Right lobe of liver (tissue), 6 donors: ENCODE measurements around the gene RAG2. TPM values are rescaled to one million over a fixed set of nuclear protein-coding genes. Genes with fewer than 3 reads are reported as not detected.
A peak's percentile ranks its signal among the peaks of the same experiment; 100 is the strongest.

Source experiments
- ATAC-seq, 4 donors: fragments of 200-7000 bp; cut with Tn5 transposase; one replicate each; pipeline ENCODE4 v1.9.1; 2020; ENCODE audit warnings: mild to moderate bottlenecking in 4 of 4, moderate library complexity in 4 of 4
- DNase-seq, 3 donors: peaks; one replicate each; pipeline ENCODE4 v3.0.0-alpha.2; 2020
- H3K27ac ChIP-seq, 3 donors: fragments of 200-600 bp; one replicate each; pipeline ENCODE4 v1.8.0; 2022
- H3K27me3 ChIP-seq, 2 donors: fragments of 200-600 bp; one replicate each; pipeline ENCODE4 v1.8.0; 2022
- H3K36me3 ChIP-seq, 4 donors: fragments of 200-600 bp; sonication (generic) in 1 of 4; one replicate each; pipeline versions ENCODE4 v1.5.1 to v1.8.0; 2017 to 2022; ENCODE audit warnings: control low read depth in 1 of 4
- H3K4me1 ChIP-seq, 4 donors: fragments of 200-600 bp; sonication (generic) in 1 of 4; one replicate each; pipeline versions ENCODE4 v1.5.1 to v1.8.0; 2017 to 2022; ENCODE audit warnings: control low read depth in 1 of 4
- H3K4me3 ChIP-seq, 3 donors: fragments of 200-600 bp; one replicate each; pipeline ENCODE4 v1.8.0; 2022
- H3K9me3 ChIP-seq, 4 donors: fragments of 200-600 bp; sonication (generic) in 1 of 4; one replicate each; pipeline versions ENCODE4 v1.5.1 to v1.8.0; 2017 to 2022; ENCODE audit warnings: control low read depth in 1 of 4
- CTCF ChIP-seq, 4 donors: fragments of 200-600 bp in 3 of 4; fragments of 450-650 bp in 1 of 4; IDR thresholded peaks; one replicate each; pipeline versions ENCODE4 v1.5.1 to v1.8.0; 2016 to 2022; ENCODE audit warnings: antibody characterized with exemption in 4 of 4, mild to moderate bottlenecking in 2 of 4
- POLR2A ChIP-seq: fragments of 450-650 bp; IDR thresholded peaks from one replicate; pipeline ENCODE4 v1.6.1; 2017; ENCODE audit warnings: antibody characterized with exemption, mild to moderate bottlenecking
- WGBS: methylation state at CpG from one replicate; pipeline ENCODE4 v1.1.6; 2018; ENCODE audit warnings: low coverage, low lambda C conversion rate; ENCODE audit not compliant: insufficient coverage; ENCODE audit errors: missing lambda C conversion rate; 5-methylcytosine and 5-hydroxymethylcytosine counted together
- intact Hi-C, 2 donors: fragments of 100-400 bp; cut with DNase I; formaldehyde crosslinking; loops; one replicate each; pipeline versions ENCODE4 v1.11.2 to v1.14.1; 2022
- total RNA-seq, 6 experiments: library from RNA; depleted of rRNA in 2 of 6; stranded (reverse); fragments of >200 nt in 2 of 6; fragmentation: NEBNext Ultra II Directional in 3 of 6; extraction: Animal tissue kit (Norgen Biotek cat#: 25700) in 3 of 6; gene quantifications; one replicate each; pipeline versions ENCODE4 v1.1.0 to v1.2.4, GENCODE V29; 2016 to 2023
- donor health status: DM: no; HTN: yes; CAD: no.
- donor health status: DM: no; HTN: no; CAD: no.
- donor health status: DM: no; HTN: no; CAD: no.
- donor health status: DM: no; HTN: yes; CAD: no.
- donor health status: DM: no; HTN: yes; CAD: no.

Gene RAG2
- total RNA-seq, 6 experiments from 2014 or later = not detected

- H3K27ac ChIP-seq = no peak overlapping the region
- H3K27me3 ChIP-seq = no peaks in the 10 kb centered on the region
- TF ChIP-seq CTCF (IDR thresholded peaks at IDR 0.05) (no peak), POLR2A (no peak)
- no peaks in the 10 kb centered on the region for H3K9me3 ChIP-seq
- H3K4me1 ChIP-seq = no peaks in the 10 kb centered on the region
- no peaks in the 10 kb centered on the region for H3K36me3 ChIP-seq
- DNase-seq (no peak), ATAC-seq (no peak)
- WGBS = 87% methylated on average over 6 of the region's 6 CpGs
- H3K4me3 ChIP-seq = no peak overlapping the region
- intact Hi-C loops = no loop called here
Measured at GRCh38 chr11:36617543-36618362, 19.7 kb upstream of the RAG2 start.

GRCh38 chr11:36615826-36616225 is 17.8 kb upstream of the RAG2 start:
- Histone ChIP-seq H3K27me3 (no peaks in the 10 kb centered on the region), H3K9me3 (no peaks in the 10 kb centered on the region), H3K27ac (no peak overlapping the region), H3K4me3 (no peak overlapping the region), H3K36me3 (no peaks in the 10 kb centered on the region), H3K4me1 (no peaks in the 10 kb centered on the region)
- 96% methylated on average over 2 of the region's 3 CpGs for WGBS
- intact Hi-C loops = no loop called here
- TF ChIP-seq POLR2A (no peak), CTCF (IDR thresholded peaks at IDR 0.05) (no peak)
- no peak for ATAC-seq
- no peak for DNase-seq

- no peak for ATAC-seq
- no peak overlapping the region for H3K4me3 ChIP-seq
- TF ChIP-seq POLR2A (no peak), CTCF (IDR thresholded peaks at IDR 0.05) (no peak)
- intact Hi-C loops = no loop called here
- no peak overlapping the region for H3K27ac ChIP-seq
- no peaks in the 10 kb centered on the region for H3K36me3 ChIP-seq
- 67% methylated on average over 2 of the region's 2 CpGs for WGBS
- H3K9me3 ChIP-seq = no peaks in the 10 kb centered on the region
- H3K27me3 ChIP-seq = no peaks in the 10 kb centered on the region
- H3K4me1 ChIP-seq = no peaks in the 10 kb centered on the region
- DNase-seq = no peak
Measured at GRCh38 chr11:36609383-36609782, 11.3 kb upstream of the RAG2 start.

GRCh38 chr11:36608491-36609199 is 10.6 kb upstream of the RAG2 start:
- WGBS = 24% methylated on average over 1 of the region's 1 CpG
- DNase-seq (no peak), ATAC-seq (peak in 3 of 4 donors; percentile 29 to 96 (median 29))
- intact Hi-C loops = no loop called here
- Histone ChIP-seq H3K27me3 (no peaks in the 10 kb centered on the region), H3K4me1 (no peaks in the 10 kb centered on the region), H3K36me3 (no peaks in the 10 kb centered on the region), H3K27ac (no peak overlapping the region), H3K4me3 (no peak overlapping the region), H3K9me3 (no peaks in the 10 kb centered on the region)
- TF ChIP-seq POLR2A (no peak), CTCF (IDR thresholded peaks at IDR 0.05) (no peak)
